ELF-1 (cell line): ENCODE data around the gene DENND2D.
A peak's percentile ranks its signal among the peaks of the same experiment; 100 is the strongest.
"Not testable (repeated sequence)": the region's sequence is repeated elsewhere in the genome, so short reads cannot be mapped to it uniquely, and the experiment has no call there.

Source experiments
- DNase-seq: peaks from one replicate; pipeline ENCODE4 v3.0.0-alpha.2; 2016; ENCODE audit warnings: low read depth, low spot score

The DENND2D gene

DNA sequence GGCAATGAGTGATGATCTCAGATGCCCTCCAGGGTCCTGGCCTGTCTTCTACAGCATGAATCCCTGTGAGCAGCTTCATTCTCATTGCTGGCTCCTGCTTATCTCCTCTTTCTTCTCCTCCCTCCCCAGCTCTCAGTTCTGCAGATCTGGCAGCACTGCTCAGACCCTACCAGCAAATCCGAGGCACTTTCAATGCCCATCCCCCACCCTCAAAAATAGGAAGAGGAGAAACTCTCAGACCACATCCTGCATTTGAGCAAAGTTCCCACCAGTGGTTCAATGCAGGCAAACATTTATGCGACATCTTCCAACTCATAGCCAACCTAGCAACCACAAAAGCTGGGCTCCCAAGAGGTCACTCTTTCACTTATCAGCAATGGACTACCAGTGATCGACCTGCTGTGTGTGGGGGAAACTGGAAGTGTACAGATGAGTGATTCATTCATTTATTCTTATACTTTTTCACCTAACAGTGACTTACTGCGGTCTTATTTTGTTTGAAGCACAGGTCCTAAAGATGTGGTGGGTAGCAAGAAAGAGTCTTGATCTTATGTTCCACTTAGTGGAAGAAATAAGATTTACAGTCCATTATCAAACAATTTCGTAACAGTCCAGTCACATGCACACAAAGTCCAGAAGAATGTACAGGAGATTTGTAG, 21.3 kb upstream of the DENND2D start:
- peak; percentile 42 for DNase-seq

DNA sequence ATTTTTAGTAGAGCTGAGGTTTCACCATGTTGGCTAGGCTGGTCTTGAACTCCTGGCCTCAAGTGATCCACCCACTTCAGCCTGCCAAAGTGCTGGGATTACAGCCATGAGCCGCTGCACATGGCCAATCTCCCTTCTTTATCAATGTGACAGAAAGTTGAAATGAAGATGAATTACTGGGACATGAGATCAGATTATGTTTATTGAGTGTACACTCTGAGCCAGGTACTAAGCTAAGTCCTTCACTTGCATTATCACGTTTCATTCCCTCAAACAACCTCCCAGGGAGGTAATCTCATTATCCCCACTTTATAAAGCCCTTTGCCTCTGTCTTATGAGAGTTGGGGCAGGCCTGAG, 20.8 kb upstream of the DENND2D start:
- DNase-seq = no peak

DNA sequence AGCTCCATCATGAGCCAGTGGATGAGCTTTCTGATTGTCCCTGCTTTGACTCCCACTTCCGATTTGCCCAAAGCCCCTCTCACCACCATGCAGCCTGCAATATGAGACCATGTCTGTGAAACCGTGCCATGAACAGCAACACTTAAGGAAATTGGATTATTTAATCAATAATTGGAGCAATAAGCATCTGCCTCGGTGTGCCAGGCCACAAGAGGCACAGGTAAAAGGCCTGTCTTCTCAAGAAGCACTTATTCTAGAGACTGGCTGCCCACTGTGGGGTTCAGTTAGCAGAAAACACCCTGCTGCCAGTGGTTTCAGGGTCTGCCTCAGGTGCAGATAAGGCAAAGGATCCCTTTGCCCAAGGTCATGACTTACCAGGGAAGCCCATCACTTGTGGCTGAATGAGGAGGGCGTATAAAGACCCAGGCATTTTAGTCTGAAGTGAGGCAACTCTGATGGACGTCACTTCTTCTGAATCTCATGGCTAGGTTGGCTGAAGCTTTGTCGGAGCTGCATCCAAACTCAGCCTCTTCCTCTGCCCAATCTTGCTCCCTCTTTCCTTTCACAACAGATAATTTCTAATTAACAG, 19.9 kb upstream of the DENND2D start:
- no peak for DNase-seq

DNA sequence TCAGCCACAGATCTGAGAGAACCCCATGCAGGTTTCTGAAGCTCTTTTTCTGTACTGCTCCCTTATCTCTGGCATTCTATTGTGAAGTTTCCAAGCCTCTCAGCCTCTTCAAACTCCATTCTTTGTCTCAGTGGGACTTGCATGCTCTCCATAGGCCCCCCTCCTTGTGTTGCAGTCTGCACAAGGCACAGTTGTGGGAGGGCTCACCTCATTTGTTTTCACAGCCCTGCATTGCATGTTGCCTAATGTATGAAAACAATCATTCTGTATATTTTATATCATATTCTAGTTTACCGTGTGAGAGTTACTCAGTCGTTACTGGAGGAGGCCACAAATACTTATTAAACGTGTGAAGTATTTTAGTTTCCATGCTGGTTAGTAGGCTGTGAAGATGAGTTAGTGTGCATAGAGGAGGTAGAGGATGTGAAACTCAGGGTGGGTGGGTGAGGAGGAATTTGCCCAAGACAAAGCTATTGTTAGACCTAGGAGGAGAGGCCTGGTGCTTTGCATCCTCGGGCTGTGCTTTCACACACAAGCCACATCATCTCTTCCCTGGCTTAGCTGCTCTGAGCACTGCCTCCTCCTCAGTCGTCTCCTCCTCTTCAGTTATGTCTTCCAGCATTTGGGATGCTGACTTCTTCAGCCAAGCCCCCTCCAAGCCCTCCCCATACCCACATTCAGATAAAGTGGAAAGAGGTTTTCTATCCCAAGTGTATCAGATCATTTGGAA, 19.3 kb upstream of the DENND2D start:
- DNase-seq = no peak

DNA sequence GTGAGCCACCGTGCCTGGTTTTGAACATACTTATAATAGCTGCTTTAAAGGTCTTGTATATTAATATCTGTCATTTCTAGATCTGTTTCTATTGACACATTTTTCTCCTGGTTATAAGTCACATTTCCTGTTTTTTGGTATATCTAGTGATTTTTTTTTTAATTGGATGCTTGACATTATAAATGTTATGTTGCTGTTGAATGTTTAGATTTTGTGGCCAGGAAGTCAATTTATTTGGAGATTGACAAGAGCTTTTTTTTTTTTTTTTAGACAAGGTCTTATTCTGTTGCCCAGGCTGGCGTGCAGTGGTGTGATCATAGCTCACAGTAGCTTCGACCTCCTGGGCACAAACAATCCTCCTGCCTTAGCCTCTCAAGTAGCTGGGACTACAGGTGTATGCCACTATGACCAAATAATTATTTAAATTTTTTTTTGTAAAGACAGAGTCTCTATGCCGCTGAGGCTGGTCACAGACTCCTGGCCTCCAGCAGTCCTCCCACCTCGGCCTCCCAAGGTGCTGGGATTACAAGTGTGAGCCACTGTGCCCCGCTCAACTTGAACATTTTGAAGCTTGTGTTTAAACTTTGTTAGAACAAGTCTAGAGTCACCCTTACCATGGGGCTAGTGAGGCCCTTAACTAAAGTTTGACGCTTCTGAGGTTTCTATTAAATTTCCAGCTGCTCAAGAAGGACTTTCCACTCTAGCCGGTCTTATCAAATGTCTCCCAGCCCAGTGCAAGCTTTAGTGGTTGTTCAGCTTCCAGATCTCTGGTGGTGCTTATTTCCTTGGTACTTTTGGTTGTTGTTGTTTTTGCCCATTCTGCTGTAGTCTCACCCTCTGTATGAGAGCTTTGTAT, 18.5 kb upstream of the DENND2D start:
- no peak for DNase-seq

DNA sequence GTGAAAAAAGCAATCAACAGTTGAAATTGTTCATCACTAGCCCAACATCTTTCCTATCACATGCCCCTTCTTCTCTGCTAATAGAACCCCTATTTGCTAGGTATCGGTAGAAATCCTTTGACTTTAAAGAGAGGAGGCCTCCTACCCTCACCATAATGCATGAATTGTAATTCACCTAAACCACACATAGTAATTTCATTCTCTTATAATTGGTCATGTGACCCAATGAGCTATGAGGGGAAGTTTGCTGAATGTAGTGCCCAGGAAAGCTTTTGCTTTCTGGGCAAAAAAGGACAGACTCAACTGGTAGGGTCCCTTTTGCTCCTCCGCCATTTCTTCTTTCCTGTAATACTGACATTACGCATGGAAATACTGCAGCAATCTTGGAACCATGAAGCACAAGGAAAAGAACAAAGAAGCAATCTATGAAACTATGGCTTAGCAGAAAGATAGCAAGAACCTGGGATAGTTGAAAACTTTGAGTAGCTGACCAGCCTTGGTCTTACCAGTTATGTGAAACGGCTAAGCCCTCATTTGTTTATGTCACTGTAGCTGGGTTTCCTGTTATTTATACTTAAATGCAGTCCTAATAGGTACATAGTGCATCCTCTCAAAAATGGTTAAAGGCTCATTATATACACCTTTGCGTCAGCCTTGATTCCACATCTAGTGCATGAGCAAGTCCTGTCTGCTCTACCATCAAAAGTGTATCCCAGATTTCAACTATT, 16.9 kb upstream of the DENND2D start:
- no peak for DNase-seq

DNA sequence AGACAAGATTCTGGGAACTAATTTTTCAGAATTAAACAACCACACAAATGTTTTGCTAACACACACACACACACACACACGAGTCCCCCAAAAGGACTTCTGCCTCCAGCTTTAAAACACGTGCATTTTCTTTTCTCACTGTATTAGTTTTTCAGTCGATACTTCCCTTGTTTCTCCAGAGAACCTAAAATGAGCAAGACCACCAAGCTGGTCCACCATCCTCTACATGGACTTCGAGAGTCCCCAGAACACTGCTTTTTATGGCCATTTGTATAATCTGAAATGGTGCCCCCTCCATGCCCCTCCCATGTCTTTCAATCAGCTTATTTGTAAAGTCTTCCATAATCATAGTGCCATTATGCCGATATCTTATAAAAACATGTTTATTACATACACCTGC, 16.3 kb upstream of the DENND2D start:
- DNase-seq = no peak

DNA sequence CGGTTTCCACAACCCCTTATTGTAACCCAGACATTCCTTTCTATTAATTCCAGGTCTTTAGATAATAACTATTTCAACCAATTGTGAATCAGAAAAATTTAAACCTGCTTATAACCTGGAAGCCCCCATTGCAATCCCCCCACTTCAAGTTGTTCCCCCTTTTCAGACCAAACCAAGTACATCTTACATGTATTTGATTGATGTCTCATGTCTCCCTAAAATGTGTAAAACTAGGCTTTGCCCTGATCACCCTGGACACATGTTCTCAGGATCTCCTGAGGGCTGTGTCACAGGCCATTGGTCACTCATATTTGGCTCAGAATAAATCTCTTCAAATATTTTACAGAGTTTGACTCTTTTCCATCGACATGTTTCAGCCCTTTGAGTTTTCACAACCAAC, 14.8 kb upstream of the DENND2D start:
- DNase-seq = not testable (repeated sequence)

DNA sequence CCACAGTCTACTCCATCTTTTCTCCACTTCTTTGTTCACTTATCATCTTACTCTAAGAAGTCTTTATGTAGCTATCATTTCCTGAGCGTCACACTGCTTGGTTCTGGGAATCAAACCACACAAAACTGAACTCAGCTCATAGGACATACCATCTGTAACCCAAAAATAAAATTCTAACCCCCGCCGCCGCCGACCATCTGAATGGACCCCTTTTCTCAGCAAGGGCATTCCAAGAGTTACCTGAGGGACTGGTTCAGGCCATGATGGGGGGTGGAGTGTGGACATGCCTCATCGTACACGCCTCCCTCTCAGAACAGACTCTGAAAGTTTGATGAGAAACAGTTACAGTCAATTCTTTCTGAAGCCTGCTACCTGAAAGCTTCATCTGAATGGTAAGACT, 14.4 kb upstream of the DENND2D start:
- no peak for DNase-seq

DNA sequence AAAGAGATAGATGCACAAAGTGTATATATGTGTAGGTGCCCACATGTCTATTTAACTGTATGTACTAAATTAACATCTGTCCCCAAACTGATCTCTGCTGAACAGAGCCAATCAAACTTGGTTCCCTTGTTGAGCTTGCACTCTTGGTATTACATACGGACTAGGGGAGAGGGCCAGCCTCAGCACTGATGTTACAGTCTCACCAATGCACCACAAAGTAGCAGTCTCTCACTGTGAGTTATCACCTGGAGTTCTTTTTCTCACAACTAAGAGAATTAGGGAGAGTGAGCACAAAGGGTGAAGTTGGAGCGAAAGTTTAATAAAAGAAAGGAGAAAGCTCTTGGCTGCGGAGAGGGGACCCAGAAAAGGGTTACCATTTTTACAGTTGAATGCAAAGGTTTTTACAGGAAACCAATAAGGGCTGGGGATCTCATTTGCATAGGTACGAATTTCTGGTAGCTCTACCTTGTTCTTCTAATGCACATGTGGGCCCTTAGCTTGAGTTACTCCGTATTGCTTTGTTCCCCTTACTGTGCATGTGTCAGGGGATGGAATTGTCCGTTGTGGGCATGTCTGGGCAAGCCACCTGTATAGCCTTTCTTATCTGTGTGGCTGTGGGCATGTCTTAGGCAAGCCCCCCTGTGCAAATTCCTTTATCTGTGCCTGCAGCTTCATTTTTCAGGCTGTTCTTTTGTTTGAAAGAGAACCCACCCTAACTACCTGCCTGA, 13.8 kb upstream of the DENND2D start:
- DNase-seq = peak; percentile 75

DNA sequence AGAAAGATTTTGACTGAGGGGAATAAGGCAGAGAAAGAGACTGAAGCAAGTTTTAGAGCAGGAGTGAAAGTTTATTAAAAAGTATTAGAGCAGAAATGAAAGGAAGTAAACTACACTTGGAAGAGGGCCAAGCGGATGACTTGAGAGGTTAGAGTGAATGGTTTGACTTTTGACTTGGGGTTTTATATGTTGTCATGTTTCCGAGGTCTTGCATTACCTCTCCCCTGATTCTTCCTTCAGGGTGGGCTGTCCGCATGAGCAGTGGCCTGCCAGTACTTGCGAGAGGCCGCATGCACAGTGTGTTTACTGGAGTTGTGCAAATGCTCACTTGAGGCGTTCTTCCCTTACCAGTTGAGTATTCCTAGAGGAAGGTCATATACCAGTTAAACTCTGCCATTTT, 13.0 kb upstream of the DENND2D start:
- DNase-seq = no peak

DNA sequence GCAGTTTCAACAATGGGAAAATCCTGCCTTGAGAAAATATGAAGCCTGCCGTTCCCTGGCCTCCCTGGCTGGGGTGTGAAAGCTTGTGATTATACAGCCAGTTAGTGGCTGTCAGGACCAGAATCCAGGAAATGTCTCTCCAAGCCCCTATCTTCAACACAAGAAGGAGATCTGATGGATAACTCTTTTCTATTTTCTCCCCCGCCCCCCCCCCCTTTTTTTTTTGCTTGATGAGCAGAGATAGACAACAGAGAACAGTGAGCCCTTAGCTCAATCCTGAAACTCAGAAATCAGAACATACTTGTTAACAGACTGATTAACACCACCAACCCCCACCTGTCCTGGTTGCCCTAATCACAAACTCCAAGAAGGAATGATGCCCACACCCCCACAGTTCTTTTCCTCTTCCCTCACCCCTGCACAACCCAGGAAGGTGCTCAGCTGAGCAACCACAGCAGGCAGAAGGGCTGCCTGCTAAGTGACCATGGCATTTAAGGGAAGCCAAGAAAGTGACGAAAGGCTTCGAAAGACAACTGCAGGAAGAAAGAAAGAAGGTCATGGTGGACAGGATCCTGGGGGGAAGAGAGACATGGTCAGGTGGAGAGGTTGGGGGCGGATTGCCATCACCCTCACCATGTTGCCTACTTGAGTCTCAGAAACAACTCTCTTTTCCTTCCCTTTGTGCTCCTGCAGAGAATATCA, 12.3 kb upstream of the DENND2D start:
- DNase-seq = no peak

DNA sequence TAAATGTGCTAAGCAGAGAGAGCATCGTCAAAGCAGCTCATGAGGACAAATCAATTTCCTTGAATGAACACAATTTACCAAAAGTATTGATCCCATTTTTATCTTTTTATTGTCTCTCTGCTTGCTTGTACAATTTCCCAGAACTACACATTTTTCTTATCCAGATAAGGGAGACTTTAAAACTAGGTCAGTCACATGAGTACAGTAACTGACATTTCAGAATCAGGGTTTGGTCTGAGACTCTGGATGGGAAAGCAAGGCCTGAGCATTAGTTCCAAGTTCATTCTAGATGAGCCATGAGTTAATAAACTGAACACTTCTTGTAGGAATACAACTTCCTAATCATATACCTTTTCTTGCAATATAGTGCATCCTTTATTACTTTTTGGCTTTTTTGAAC, 11.5 kb upstream of the DENND2D start:
- DNase-seq = no peak

DNA sequence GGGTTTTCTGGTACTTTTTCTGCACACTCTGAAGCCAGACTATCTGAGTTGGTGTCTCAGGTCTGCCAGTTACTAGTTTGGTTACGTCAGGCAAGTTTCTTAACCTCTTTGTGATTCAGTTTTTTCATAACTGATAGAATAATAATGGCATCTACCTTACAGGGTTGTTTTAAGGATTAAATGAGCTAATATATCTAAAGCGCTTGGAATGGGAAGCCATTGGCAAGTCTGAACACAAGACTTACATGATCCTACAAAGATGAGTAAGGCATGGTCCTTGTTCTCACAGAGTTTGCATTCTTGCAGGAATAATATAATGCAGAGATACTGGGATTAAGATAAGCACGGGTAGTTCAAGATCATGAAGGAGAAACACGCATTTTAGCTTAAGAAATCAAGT, 9.2 kb upstream of the DENND2D start:
- DNase-seq = no peak

DNA sequence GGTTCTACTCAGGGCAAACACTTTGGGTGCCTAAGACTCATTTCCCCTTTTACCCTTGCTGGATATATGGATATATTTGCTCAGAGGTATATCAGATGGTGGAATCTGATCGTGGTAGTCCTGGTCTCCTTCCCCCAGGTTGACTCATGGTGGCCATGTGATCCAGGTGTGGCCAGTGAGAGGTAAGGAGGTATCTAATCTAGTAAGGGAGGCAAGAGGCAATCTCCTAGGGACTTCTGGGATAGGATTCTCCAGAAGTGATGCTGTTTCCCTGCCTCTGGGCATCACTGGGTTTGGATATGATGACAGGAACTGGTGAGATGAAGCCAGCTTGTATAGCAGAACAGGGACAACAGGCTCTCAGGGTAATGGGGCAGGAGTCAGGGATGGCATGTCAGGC, 8.5 kb upstream of the DENND2D start:
- no peak for DNase-seq

DNA sequence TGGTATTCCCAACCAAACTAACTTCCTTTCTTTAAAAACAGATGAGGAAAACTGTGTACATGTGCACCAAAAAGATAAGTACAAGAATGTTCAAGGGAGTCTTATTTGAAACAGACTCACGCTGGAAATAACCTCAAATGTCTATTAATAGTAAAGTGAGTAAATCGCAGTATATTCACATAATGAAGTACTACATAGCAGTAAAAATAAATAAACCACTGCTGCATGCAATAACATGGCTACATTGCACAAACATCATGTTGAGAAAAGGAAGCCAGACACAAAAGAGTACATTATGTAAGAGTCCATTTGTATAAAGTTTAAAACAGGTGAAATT, 5.2 kb upstream of the DENND2D start:
- no peak for DNase-seq

DNA sequence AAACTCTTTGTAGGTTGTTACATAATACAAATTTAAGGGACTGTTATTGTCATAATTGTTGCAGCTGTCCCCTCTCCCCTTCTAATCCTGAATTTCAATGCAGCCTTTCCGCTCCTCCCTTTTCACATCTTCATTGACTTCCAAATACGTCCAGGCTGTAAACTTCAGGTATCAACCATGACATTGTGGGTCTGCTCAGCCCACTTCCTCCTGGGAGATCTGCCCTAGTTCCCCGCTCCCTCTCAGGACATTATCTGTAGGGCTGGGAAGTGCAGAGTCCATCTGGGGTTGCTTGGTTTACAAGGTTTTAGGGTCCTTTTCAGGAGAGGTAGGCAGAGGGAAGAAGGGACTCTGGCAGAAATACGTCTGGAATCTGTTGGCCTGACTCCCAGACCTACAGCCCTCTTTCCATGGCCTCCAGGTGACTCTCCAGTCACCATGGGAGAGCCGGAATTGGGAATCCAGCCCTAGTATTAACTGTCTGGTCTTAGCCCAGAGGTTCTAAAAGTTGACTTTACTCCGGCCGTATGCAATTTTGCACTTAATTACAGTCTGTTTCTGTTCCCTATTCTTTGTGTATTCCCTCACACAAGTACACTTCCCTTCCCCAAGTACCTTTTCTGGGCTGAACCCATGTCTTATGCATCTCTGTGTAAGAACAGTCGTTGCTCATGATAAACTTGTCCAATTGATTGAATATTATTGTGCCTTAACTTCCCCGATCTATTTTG, 4.7 kb upstream of the DENND2D start:
- no peak for DNase-seq

DNA sequence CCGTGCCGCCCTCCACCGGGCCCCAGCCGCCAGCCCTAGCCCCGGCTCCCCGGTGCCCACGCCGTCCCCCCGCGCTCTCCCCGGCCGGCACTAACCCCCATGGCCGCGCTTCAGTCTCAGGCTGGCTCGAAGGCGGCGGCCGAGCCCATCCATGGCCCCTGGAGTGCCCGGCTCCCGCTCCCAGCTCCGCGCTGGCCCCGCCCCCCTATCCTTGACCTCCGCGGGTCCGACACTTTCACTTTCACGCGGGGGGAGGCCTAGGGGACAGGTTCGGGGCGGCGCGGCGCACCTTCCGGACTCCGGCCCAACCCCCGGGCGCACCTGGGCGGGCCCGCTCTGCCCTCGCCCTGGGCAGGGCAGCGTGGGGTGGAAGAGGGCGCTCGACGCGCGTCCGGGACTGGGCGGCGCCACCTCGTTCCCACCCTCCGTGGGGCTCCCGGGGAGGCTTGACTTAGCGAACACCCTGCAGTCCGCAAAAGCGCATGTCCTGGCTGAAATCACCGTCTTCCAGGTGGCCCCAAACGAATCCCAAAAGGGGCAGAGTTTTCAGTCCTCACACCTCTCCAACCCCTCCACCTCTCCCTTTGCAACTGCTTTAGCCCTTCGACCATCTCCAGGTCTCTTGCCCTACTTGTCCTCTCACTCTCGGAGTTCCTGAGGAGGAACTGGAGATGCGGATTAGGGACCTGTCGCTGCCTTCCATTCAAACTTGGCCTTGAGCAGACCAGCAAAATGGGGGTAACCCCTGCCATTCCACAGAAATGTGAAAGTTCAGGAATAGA, 3.9 kb upstream of the DENND2D start:
- no peak for DNase-seq

DNA sequence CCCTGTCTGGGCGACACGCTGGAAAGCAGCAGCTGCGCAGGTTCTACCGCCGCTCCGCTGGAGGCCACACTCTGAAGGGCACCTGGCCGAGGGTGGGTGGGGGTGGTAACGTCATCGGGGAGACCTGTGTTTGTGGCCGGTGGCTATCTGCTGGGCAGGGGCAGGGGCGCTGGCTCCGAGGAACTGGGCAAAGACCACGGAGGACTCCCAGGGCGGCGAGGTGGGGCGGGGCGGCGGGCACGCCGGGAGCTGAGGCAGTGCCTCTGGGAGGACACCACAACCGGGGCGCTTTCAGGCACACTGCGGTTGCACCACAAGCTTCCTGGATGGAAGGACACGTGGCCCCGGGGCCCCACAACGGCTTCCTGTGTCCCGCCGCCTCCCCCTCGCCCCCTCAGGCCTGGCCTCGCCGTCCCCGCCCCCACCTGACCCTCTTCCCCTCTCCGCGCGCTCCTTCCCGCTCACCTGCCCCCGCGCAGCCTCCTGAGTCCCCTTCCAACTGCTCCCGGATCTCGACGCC, 3.3 kb upstream of the DENND2D start:
- no peak for DNase-seq
